Keratinocyte (primary cell): ENCODE results near the gene TIAL1.

ENCODE experiments used
- EZH2 ChIP-seq: IDR thresholded peaks from one replicate; pipeline ENCODE4 v1.6.1; 2012; ENCODE audit warnings: inconsistent platforms, mild to moderate bottlenecking, low read length, moderate library complexity
- TF ChIP-seq, protein P1 (sequence below), 3 experiments: IDR thresholded peaks in 1 of 3; conservative IDR thresholded peaks in 1 of 3; optimal IDR thresholded peaks in 1 of 3; 2 replicates in 2 of 3; 3 replicates in 1 of 3; pipeline versions ENCODE3 to v1.5.1; 2011; ENCODE audit warnings: low read length in 3 of 3, mild to moderate bottlenecking in 3 of 3, moderate library complexity in 2 of 3, control low read depth in 1 of 3, inconsistent platforms in 1 of 3; ENCODE audit not compliant: insufficient read depth in 2 of 3; ENCODE audit errors: extremely low read depth in 1 of 3

DNA sequence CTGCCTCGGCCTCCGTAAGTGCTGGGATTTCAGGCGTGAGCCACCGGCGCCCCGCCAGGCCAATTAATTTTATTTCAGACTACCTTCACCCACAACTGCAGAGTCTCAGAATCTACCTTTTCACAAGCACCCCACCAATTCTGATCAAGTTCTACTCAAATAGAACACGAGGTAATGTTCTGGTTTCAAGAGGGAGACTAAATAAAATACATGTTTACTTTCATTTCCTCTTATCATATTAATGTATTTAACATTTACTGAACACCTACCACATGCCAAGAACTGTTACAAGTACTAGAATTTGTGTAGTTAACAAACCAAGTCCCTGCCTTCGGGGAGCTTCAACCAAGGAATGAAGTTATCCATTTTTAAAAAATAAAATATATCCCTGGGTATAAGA, 28.8 kb downstream of the TIAL1 start:
- TF ChIP-seq, protein P1, sequence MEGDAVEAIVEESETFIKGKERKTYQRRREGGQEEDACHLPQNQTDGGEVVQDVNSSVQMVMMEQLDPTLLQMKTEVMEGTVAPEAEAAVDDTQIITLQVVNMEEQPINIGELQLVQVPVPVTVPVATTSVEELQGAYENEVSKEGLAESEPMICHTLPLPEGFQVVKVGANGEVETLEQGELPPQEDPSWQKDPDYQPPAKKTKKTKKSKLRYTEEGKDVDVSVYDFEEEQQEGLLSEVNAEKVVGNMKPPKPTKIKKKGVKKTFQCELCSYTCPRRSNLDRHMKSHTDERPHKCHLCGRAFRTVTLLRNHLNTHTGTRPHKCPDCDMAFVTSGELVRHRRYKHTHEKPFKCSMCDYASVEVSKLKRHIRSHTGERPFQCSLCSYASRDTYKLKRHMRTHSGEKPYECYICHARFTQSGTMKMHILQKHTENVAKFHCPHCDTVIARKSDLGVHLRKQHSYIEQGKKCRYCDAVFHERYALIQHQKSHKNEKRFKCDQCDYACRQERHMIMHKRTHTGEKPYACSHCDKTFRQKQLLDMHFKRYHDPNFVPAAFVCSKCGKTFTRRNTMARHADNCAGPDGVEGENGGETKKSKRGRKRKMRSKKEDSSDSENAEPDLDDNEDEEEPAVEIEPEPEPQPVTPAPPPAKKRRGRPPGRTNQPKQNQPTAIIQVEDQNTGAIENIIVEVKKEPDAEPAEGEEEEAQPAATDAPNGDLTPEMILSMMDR (optimal IDR thresholded peaks at IDR 0.05 in 1 of 3, IDR thresholded peaks at IDR 0.05 in 1 of 3, conservative IDR thresholded peaks at IDR 0.05 in 1 of 3; ENCODE audit: extremely low read depth in 1 of 3, insufficient read depth in 2 of 3, low read length in 3 of 3), result no peak
- no peak for TF ChIP-seq EZH2
